ENCODE data around the gene MYH13.

The MYH13 gene

DNA sequence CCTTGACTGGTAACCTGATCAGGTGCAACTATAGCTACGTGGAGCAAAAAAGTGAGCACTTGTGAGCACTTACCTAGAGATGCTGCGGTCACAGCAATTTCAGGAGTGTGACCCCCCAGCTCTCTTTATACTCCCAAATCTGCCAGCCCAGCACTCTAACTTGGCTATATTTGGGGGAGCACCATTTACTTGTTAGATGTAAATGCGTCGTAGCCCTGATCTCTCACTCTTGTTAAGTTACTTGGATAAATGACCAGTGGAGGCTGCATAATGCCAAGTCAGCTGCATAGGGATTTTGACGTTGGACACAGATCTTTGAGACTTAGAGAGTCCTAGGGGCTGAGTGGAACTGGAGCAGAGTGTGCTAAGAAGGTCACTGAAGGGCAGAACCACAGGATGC, at the start of gene MYH13:
MYH13 (minus strand) TSS at position 101 of the 400 bp plus-strand sequence. CDS start 8,476 bp downstream, outside the sequence.
- H3K27me3 ChIP-seq (replicated peaks; ENCODE audit: insufficient read depth, low read length) = no peaks in the 10 kb centered on the region
- no peaks in the 10 kb centered on the region for H3K36me3 ChIP-seq (replicated peaks; ENCODE audit: insufficient read depth, low read length)
- H3K27ac ChIP-seq (ENCODE audit: low read length) = no peak within 1 kb of the TSS
- H3K9me2 ChIP-seq (replicated peaks; ENCODE audit: insufficient read depth, low read length) = no peaks in the 10 kb centered on the region
- no peak for DNase-seq
- no peak within 1 kb of the TSS for H3K4me2 ChIP-seq (ENCODE audit: low read depth, low read length)
- H2AFZ ChIP-seq (ENCODE audit: low read length) = no peak within 1 kb of the TSS
- H3K4me3 ChIP-seq (ENCODE audit: low read length) = no peak within 1 kb of the TSS
- H3K9me3 ChIP-seq (replicated peaks; ENCODE audit: insufficient read depth, low read length) = no peaks in the 10 kb centered on the region
- no peaks in the 10 kb centered on the region for H4K20me1 ChIP-seq (ENCODE audit: insufficient read depth, low read length)
- no peaks in the 10 kb centered on the region for H3K4me1 ChIP-seq (ENCODE audit: low read length)
- H3F3A ChIP-seq (ENCODE audit: insufficient read depth, low read length) = no peaks in the 10 kb centered on the region
- H3K79me2 ChIP-seq (ENCODE audit: low read length) = no peaks in the 10 kb centered on the region
- H3K9ac ChIP-seq (ENCODE audit: low read length) = no peak within 1 kb of the TSS
- TF ChIP-seq EZH2 (optimal IDR thresholded peaks at IDR 0.05; ENCODE audit: low read depth, low read length) (no peak), CTCF (IDR thresholded peaks at IDR 0.05; ENCODE audit: low read length) (no peak), EZH2phosphoT487 (IDR thresholded peaks at IDR 0.05; ENCODE audit: low read length) (no peak)

- Histone ChIP-seq H3F3A (ENCODE audit: insufficient read depth, low read length) (no peaks in the 10 kb centered on the region), H3K79me2 (ENCODE audit: low read length) (no peaks in the 10 kb centered on the region), H3K9ac (ENCODE audit: low read length) (no peak within 1 kb of the TSS), H2AFZ (ENCODE audit: low read length) (no peak within 1 kb of the TSS), H3K4me3 (ENCODE audit: low read length) (no peak within 1 kb of the TSS), H3K27me3 (replicated peaks; ENCODE audit: insufficient read depth, low read length) (no peaks in the 10 kb centered on the region), H3K4me1 (ENCODE audit: low read length) (no peaks in the 10 kb centered on the region), H3K4me2 (ENCODE audit: low read depth, low read length) (no peak within 1 kb of the TSS), H3K9me3 (replicated peaks; ENCODE audit: insufficient read depth, low read length) (no peaks in the 10 kb centered on the region), H3K9me2 (replicated peaks; ENCODE audit: insufficient read depth, low read length) (no peaks in the 10 kb centered on the region), H3K36me3 (replicated peaks; ENCODE audit: insufficient read depth, low read length) (no peaks in the 10 kb centered on the region), H3K27ac (ENCODE audit: low read length) (no peak within 1 kb of the TSS), H4K20me1 (ENCODE audit: insufficient read depth, low read length) (no peaks in the 10 kb centered on the region)
- DNase-seq = no peak
- TF ChIP-seq CTCF (IDR thresholded peaks at IDR 0.05; ENCODE audit: low read length) = no peak
- TF ChIP-seq EZH2 (optimal IDR thresholded peaks at IDR 0.05; ENCODE audit: low read depth, low read length) = no peak
- no peak for TF ChIP-seq EZH2phosphoT487 (IDR thresholded peaks at IDR 0.05; ENCODE audit: low read length)
These were observed 49.2 kb upstream of the MYH13 start, which contains the start of gene MYH8 for GRCh38 chr17:10421900-10422542. Gene MYH8, minus strand, starts transcription at chr17:10421950. Its CDS starts 1,723 bp downstream, at chr17:10420227.

GRCh38 chr17:10421211-10421610, 48.4 kb upstream of the MYH13 start:
- H4K20me1 ChIP-seq (ENCODE audit: insufficient read depth, low read length) = no peaks in the 10 kb centered on the region
- H3K79me2 ChIP-seq (ENCODE audit: low read length) = no peaks in the 10 kb centered on the region
- H3K27ac ChIP-seq (ENCODE audit: low read length) = no peak overlapping the region
- H3K4me3 ChIP-seq (ENCODE audit: low read length) = no peak overlapping the region
- no peaks in the 10 kb centered on the region for H3K4me1 ChIP-seq (ENCODE audit: low read length)
- H3F3A ChIP-seq (ENCODE audit: insufficient read depth, low read length) = no peaks in the 10 kb centered on the region
- no peak for TF ChIP-seq EZH2 (optimal IDR thresholded peaks at IDR 0.05; ENCODE audit: low read depth, low read length)
- TF ChIP-seq CTCF (IDR thresholded peaks at IDR 0.05; ENCODE audit: low read length) = no peak
- TF ChIP-seq EZH2phosphoT487 (IDR thresholded peaks at IDR 0.05; ENCODE audit: low read length) = no peak
- H3K36me3 ChIP-seq (replicated peaks; ENCODE audit: insufficient read depth, low read length) = no peaks in the 10 kb centered on the region
- H3K4me2 ChIP-seq (ENCODE audit: low read depth, low read length) = no peak overlapping the region
- DNase-seq = no peak
- no peaks in the 10 kb centered on the region for H3K27me3 ChIP-seq (replicated peaks; ENCODE audit: insufficient read depth, low read length)
- no peaks in the 10 kb centered on the region for H3K9me3 ChIP-seq (replicated peaks; ENCODE audit: insufficient read depth, low read length)
- no peak overlapping the region for H3K9ac ChIP-seq (ENCODE audit: low read length)
- H2AFZ ChIP-seq (ENCODE audit: low read length) = no peak overlapping the region
- H3K9me2 ChIP-seq (replicated peaks; ENCODE audit: insufficient read depth, low read length) = no peaks in the 10 kb centered on the region
